ENCODE results near the gene S100A5.

DNA sequence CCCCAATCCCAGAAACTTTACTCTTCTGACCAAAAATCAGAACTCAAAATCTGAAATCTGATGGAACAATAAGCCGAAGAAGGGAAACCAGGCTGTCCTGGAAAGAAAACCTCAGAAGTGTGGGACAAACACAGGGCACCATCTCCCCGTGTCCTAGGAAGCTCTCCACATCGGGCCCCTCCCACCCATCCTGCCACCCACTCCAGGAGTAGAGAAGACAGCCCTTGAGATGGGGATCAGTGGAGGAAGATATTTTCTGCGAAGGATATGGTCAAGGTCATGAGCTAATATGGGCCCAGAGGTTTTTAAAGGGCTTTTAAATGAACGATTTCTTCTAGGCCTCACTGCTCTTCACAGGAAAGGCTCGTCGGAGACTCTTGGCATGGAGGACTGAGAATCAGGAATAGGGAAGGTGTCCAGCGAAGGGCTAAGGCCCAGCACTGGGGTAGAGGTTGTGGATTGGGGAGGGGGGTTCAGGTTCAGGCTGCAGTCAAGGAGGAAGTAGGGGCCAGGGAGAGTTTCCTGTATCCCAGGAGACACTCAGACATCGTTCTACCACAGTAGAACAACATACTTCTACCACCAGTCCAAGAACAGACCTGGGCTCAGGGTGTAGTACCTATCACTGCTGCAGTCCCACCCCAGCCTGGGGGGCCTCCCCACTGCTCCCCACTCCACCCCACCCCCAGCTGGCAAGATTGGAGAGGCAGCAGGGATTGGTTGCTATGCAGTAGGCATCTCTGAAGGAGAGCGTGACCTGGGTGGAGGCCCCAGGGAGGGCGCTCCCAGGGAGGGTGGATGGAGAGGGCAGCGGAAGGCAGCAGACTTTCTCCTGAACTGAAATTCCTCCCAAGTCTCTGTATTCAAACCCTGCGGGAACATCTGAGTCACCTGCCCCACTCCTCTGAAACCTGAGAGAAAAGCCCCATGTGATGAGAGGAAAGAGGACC lies 1.2 kb upstream of the S100A5 start:
- TF ChIP-seq, protein P1, sequence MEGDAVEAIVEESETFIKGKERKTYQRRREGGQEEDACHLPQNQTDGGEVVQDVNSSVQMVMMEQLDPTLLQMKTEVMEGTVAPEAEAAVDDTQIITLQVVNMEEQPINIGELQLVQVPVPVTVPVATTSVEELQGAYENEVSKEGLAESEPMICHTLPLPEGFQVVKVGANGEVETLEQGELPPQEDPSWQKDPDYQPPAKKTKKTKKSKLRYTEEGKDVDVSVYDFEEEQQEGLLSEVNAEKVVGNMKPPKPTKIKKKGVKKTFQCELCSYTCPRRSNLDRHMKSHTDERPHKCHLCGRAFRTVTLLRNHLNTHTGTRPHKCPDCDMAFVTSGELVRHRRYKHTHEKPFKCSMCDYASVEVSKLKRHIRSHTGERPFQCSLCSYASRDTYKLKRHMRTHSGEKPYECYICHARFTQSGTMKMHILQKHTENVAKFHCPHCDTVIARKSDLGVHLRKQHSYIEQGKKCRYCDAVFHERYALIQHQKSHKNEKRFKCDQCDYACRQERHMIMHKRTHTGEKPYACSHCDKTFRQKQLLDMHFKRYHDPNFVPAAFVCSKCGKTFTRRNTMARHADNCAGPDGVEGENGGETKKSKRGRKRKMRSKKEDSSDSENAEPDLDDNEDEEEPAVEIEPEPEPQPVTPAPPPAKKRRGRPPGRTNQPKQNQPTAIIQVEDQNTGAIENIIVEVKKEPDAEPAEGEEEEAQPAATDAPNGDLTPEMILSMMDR (IDR thresholded peaks at IDR 0.05; ENCODE audit: borderline replicate concordance, extremely low read depth, low read length, poor library complexity, severe bottlenecking): no peak
- no peak for TF ChIP-seq EZH2 (IDR thresholded peaks at IDR 0.05; ENCODE audit: borderline replicate concordance, low read depth, low read length, severe bottlenecking)
